CD4-positive, alpha-beta T cell treated with Interferon alpha-2 for 1 hour (primary cell): ENCODE results near the gene PGBD5.
A peak's percentile ranks its signal among the peaks of the same experiment; 100 is the strongest.

ENCODE experiments used
- DNase-seq, 2 donors: peaks; one replicate each; pipeline ENCODE4 v3.0.0-alpha.2; 2020 to 2022

The PGBD5 gene

GRCh38 chr1:230299191-230300006 is 126.7 kb downstream of the PGBD5 start:
- DNase-seq, result no peak

DNA sequence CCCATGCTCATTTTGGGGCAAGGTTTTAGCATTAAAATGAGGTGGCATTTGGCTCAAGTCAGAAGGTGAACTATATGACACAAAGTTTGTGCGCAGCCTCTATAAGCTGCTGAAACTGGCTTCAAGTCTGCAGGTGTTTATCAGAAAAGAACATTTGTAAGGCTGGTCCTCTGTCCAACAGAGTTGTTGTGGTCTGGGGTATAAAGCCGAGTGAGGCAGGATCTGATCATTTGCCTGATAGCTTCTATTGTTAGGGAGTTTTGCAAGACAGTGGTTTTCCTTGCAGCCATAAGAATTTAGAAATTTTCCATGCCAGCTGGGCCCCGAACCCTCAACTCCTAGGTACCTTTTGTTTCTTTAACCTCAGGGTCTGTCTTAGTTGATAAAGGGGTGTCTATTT is 130.8 kb downstream of the PGBD5 start:
- no peak for DNase-seq

- DNase-seq, result no peak
Observed at GRCh38 chr1:230293390-230293700, 132.8 kb downstream of the PGBD5 start.

DNA sequence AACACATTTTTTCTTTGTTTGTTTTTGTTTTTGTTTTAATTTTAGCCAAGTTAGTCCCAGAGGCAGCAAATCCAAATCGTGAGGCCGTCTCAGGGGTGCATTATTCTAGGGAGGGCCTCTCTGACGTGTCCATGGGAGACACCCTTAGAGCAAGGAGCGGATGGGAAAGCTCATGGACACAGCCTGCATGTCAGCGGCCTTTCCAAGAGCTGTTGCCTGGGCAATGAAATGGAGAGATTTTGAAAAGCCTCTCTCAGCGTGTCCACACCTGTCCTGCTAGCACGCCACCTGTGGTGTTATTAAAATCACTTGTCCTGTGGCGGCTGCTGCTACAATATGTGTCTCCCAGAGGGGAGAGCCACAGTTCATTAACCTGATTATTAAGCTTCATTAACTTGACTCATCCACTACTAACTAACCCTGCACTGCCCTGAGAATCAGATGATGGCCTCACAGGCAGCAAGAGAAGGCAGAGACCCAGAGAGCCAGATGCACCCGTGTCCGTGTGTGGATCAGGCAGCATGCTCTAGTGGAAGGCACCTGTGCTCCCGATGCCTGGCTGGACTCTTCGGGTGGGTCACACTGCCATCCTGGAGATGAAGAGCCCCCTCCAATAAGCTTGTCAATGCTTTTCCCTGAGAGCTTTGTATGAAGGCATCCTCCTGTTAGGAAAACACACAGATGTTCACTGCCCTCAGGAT is 133.3 kb downstream of the PGBD5 start:
- no peak for DNase-seq

DNA sequence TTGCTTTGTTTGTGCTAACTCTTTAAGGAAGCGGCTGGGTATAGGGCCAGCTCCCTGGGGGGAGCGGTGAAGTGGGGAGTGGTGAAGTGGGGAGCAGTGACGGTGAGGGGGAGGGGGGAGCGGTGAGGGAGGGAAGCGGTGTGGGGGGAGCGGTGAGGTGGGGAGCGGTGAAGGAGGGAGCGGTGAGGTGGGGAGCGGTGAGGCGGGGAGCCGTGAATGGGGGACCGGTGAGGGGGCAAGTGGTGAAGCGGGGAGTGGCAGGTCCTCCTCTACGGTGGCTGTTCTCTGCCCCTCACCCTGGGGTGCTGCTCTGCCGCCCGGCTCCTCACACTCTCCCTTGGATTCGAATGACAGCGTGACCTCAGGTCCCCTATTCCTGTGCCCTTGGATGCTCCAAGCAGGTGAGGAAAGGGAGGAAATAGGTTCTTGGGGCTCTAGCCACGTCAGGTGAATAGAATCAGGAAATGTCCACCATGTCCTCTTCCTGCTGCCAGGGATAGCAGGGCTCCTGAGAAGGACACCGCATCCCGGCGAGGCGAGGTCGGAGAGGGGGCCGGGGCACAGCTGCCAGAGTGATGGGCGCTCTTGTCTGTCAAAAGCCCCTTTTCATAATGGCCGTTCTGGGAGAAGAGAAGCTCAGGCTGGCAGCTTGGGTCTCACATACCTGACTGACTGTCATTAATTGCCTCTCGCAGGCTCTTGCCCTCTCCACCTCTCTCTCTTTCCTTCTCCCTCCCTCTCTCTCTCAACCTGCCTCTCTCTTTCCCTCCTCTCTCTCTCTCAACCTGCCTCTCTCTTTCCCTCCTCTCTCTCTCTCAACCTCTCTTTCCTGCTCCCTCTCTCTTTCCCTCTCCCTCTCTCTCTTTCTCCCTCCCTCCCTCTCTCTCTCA is 134.2 kb downstream of the PGBD5 start:
- peak in 1 of 2 donors; percentile 61 for DNase-seq

- DNase-seq, result no peak
Observed at GRCh38 chr1:230289350-230289644, 136.8 kb downstream of the PGBD5 start.

DNA sequence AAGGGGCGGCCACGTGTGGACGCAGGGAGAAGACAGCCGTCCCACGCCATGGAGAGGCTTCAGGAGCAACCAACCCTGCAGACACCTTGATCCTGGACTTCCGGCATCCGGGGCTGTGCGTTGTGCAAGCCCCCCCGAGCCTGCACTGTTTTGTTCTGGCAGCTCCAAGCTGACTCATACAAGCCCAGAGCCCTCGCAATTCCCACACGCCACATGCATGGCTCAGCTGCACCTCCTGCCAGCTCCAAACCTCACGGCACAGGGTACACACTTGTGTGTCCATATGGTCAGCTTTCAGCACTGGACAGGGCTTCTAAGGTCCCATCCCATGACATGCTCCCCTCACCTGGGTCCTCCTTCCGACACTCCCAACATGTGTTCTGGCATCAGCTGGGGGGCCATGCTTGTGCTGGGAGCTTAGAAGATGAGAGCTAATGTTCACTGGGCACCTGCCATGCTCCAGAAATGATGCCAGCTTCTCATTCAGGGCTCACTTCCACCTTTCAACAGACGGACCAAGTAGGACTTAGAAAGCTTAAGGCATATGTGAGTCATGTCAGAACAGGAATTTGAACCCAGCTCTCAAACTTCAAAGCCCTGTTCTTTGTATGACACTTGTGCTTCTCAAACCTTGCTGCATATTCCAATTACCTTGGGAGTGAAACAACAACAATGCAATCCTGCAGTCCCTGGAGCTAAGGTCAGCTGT is 137.3 kb downstream of the PGBD5 start:
- DNase-seq, result no peak

DNA sequence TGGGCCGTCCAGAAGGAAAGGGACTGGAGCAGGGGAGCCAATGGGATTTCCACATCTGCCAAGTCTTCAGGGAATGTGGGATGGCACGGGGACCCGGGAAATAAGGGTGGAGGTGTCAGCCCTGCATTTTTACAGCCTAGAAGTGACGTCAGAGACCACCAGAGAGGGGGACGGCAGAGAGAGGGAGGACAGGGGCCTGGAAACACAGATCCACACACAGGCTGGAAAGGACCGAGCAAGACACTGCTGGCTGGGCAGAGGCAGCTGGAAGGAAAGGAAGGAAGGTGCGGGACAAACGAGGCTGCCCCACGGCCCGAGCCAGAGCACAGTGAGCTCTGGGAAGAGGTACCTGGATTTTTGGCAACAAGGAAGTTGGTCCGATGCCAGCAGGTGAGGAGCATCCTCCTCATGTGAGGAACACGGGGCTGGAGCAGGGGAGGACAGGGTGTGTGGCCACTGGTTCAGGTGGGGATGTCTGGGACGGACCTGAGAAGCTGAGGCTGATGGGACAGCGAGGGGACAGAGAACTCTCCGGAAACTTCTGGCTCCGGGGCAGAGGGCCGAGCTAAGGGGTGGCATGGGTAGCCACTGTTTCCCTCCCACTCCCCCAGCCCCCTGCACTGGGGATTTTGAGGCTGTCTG is 138.3 kb downstream of the PGBD5 start:
- no peak for DNase-seq

GRCh38 chr1:230286890-230287269 is 139.3 kb downstream of the PGBD5 start:
- DNase-seq, result no peak

- no peak for DNase-seq
Observed at GRCh38 chr1:230286166-230286889, 139.8 kb downstream of the PGBD5 start.

DNA sequence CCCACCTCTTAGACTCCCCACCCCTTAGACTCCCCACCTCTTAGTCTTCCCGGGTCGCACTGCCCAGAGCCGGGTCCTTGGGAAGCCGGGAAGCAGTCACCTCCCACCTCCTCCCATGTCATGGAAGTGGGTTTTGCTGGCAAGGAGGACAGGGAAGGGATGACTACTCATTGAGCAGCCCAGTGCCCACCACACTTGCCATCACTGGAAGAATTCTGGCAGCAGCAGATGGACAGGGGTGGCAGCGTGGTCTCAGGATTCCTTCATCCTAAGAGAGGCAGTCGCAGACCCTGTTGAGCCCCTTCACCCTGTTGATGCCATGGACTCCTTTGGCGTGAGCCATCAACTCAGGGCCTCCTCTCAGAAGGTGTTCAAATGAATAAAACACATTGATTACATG is 140.8 kb downstream of the PGBD5 start:
- DNase-seq, result no peak

DNA sequence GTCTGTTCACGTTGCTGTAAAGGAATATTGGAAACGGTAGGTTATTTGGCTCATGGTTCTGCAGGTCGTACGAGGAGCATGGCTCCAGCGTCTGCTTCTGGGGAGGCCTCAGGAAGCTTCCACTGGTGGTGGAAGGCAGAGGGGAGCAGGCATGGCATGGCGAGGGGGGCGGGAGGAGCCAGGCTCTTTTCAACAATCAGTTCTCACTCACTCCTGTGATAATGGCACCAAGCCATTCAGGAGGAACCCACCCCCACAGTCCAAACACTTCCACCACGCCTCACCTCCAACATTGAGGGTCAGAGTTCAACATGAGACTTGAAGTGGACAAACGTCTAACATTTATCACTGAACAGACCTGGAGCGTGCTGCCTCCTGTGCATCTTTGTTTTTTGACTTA is 141.2 kb downstream of the PGBD5 start:
- DNase-seq, result no peak

GRCh38 chr1:230283678-230284077 is 142.5 kb downstream of the PGBD5 start:
- DNase-seq, result no peak

DNA sequence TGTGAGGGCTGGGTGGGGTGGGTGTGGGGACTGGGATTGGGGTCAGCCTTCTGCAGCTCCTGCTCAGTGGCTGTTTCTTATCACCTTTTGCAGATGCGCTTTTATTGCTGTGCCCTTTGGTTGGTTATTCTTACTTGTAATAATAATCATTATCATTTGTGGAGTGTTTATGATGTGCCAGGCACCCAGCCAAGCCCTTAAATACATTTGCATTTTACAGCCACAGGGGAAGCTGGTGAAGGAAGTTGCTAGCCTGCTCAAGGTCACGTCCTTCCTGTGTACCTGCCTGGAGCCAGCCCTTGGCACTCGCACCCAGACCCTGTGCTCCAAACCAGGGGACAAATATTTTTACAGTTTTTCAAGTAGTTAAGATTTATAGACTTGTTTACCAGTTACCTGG is 144.0 kb downstream of the PGBD5 start:
- no peak for DNase-seq

- DNase-seq, result no peak
Observed at GRCh38 chr1:230281556-230281955, 144.6 kb downstream of the PGBD5 start.

DNA sequence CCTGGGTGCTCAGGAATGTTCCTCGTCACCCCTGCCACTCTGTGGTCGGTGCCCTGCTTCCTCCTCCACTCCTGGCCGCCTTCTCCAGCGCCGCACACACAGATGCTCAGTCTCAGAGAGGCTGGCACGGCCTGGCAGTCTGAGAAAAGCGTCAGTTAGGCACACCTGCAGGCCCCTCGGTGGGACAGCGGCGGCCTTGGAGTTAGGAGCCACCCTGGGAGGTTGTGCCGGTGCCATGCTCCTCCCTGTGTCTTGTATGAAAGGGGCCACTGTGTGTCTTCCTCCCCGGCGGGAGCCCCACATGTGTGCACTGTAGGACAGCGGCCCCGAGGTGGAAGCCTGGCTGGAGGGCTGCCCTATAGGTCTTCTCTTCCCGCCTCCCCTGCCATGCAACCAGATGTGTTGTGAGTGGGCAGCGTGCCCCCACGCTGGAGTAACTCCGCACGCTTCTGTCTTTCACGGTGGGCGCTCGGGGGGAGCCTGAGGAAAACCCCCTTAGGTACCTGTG is 145.2 kb downstream of the PGBD5 start:
- DNase-seq, result no peak

GRCh38 chr1:230280054-230280795 is 145.9 kb downstream of the PGBD5 start:
- DNase-seq, result no peak

GRCh38 chr1:230279583-230279945 is 146.6 kb downstream of the PGBD5 start:
- no peak for DNase-seq

- no peak for DNase-seq
Observed at GRCh38 chr1:230278871-230279582, 147.1 kb downstream of the PGBD5 start.

DNA sequence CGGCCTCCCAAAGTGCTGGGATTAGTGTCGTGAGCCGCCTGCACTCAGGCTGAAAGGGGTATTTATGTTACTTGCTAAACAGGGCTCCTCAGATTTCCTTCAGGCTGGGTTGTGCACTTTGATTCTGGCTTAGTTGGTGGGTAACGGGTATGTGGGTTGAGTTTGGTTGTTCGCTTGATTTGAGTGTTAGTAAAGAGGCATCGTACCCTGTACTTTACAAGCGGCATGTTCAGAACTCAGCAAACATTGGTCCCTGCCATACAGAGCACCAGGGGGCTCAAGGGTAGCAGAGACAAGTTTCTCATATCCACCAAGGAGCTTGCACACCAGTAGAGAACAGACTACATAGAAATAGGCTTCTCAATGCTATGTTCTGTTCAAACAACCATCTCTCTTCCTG is 147.8 kb downstream of the PGBD5 start:
- DNase-seq, result no peak
